SKM-1 treated with dmso at 0.1 percent for 144 hours (cell line): ENCODE measurements around the gene MRPL1.
"Not testable (repeated sequence)": the region's sequence is repeated elsewhere in the genome, so short reads cannot be mapped to it uniquely, and the experiment has no call there.

Experiments used
- DNase-seq: peaks from one replicate; lab custom pipeline; 2025; ENCODE audit not compliant: unreplicated experiment; lab: John Stamatoyannopoulos, UW

Gene MRPL1

DNA sequence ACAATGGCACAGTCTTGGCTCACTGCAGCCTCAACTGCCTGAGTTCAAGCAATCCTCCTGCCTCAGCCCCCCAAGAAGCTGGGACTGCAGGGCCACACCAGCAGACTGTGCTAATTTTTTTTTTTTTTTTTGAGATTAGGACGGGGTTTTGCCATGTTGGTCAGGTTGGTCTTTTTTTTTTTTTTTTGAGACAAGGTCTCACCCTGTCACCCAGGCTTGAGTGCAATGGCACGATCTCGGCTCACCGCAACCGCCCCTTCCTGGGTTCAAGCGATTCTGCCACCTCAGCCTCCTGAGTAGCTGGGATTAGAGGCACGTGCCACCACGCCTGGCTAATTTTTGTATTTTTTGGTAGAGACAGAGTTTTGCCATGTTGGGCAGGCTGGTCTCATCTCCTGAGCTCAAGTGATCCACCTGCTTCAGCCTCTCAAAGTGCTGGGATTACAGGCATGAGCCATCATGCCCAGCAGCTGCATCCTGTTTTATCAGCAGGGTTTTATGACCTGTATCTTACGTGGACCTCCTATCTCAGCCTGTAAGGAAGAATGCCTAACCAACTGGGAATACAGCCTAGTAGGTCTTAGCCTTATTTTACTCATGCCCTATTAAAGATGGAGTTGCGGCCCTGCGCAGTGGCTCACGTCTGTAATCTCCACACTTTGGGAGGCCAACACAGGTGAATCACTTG, 13.2 kb upstream of the MRPL1 start:
- no peak for DNase-seq

DNA sequence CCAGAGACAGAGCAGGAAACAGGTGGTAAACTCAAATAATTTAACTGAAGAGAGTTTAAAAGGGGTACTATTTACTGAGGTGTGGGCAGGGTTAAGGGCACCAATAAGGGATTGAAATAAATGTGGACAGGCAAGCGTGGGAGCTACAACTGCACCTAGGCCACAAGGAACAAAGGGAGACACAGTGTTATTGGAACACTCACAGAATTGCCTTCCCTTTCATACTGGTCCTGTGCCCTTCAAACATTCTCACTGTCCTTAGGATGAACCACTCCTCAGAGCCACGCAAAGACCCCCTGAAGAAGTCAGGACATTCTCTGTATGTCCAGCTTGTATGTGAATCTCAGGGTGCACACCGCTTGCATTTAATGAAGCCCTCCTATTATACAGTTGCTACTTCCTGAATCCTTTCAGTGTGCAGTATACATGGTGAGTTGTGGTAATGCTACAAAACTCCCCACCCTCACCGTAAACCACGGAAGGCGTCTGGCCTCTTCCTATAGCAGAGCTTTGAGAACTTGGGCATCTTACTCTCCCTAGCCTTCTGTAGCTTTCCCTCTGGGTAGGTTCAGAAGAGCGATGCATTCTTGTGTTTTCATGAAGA, 9.6 kb upstream of the MRPL1 start:
- peak; percentile 8 for DNase-seq

DNA sequence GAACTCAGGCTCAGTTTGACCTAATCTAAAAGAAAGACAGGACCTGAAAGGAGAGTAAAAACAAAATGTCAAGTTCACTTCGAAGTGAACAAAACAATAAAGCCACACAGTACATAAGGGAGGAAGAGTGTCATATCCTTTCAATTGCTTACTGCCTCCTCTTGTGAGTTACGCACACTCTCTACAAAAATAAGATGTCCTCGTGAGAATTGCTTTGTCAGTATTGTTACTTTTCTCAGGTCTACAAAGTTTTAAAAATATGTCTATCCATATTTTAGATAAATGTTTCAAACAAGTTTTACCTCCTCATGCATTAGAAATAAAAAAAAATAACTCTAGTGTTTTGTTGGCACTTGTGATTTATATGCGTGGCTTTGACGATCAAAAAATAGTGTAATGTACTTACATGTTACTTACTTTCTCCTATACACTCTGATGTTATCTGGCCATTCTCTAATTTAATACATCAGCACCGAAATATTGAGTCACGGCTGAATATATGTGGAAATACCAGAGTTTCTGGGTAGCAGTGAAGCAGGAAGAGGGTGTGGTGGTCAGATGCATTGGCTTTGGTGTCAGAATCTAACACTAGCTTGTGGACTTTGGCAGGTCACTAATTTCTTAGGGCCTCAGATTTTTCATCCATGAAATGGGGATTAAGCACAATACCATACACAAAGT, 8.1 kb upstream of the MRPL1 start:
- no peak for DNase-seq

DNA sequence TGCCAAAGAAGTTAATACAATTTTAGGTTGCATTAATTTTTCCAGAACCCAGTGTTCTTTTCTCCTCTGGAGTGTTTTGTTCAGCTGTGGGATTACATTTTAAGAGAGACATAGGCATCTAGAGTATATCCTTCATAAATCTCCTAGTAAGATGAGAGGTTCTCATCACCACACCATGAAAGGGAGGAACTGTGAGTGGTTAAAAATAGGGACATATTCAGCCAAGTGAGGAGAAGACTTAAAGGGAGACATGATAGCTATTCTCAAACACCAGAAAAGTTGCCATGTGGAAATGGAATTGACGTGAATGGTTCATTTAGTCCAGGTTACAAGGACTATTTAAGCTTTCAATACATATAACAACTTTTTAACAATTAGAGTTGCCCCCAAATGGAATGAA, 6.5 kb upstream of the MRPL1 start:
- no peak for DNase-seq

- no peak for DNase-seq
These were observed 3.4 kb upstream of the MRPL1 start for GRCh38 chr4:77859256-77859655.

- DNase-seq = no peak
These were observed 1.1 kb upstream of the MRPL1 start for GRCh38 chr4:77861495-77861894.

DNA sequence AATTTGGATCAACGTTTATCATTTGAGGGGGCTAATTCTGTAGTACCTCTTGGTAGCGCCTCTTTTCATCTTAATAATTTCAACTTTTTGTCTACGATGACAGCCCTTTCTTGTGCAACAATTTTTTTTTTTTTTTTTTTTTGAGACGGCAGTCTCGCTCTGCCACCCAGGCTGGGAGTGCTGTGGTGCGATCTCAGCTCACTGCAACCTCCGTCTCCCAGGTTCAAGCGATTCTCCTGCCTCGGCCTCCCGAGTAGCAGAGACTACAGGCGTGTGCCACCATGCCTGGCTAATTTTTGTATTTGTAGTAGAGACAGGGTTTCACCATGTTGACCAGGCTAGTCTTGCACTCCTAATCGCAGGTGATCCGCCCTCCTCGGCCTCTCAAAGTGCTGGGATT, 711 bp downstream of the MRPL1 start:
- DNase-seq = not testable (repeated sequence)

DNA sequence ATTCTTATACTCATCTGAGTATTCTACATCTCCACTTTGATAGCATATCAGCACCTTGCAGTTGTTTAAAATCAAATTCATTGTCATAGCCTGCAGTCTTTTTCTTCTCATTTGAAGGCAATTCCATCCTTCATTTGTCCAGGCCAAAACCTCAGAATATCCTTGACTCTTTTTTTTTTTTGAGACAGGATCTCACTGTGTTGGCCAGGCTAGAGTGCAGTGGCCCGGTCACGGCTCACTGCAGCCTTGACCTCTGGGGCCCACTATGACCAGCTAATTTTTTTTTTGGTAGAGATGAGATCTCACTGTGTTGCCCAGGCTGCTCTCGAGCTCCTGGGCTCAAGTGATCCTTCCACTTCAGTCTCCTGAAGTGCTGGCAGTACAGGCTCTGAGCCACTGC, 2.6 kb downstream of the MRPL1 start:
- DNase-seq = no peak

- no peak for DNase-seq
These were observed 10.3 kb downstream of the MRPL1 start for GRCh38 chr4:77872723-77873445.

- no peak for DNase-seq
These were observed 14.5 kb downstream of the MRPL1 start for GRCh38 chr4:77877167-77877566.

DNA sequence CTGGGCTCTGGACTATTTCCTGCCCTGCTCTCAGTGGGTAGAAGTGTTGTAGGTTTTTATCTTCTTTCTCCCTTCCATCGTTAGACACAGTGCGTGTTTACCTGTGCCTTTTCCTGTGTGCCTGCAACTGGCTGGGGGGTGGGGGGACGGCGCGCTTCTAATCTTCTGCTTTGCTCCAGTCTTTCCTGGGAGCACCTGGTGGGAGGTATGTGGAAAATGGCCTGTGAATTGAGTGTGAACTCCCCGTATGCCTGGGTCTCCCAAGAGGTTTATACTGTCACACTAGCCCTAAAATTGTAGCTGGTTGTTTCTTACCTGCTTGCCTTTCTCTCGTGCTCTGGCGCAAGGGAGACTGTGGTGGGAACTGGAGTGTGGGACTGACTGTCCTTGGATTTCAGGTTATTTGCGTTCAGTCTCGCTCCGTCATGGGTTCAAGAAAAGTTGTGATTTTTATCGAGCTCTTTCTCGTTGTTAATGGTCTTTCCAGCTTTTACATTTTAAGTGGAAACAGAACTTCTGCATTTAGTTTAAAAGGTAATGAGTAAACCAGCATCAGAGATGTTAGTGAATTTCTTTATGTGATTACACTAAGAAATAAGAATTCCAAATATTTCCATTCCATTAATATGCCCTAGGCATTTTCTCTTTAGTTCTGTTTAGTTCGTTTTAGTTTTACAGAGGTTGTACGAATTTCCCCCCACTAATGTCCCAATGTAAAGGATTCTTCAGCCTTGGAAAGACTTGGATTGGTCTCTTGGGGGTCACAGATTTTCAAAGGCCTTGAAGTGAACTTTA, 15.3 kb downstream of the MRPL1 start:
- DNase-seq = no peak

GRCh38 chr4:77880784-77881183, 18.2 kb downstream of the MRPL1 start:
- DNase-seq = no peak

DNA sequence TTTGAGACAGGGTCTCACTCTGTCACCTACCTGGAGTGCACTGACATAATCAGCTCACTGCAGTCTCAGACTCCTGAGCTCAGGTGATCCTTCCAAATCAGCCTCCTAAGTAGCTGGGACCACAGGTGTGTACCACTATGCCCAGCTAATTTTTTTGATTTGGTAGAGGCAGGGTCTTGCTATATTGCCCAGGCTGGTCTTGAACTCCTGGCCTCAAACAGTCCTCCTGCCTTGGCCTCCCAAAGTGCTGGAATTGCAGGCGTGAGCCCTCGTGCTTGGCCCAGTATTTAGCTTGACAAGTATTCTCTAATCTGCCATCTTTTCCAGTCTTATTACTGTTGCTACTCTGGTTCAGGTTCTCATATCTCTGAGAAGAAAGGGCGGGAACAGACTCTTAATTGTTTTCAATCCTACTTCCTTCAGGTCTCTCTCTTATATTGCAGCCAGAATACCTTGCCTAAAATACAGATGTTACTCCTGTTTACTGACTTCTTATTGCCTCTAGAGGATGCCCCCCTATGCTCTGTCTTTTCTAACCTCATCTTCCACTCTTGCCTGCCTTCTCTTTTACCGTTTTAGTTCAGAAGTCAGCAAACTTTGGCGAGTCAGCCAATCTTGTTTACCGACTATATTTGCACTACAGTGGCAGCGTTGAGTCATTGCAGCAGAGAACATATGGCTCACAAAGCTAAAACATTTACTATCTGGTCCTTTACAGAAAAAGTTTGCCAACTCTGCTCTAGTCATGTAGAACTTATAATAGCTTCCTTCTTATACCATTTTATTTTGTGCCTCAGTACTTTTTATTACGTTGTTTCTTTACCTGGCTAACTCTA, 19.0 kb downstream of the MRPL1 start:
- no peak for DNase-seq

GRCh38 chr4:77893451-77893850, 30.8 kb downstream of the MRPL1 start:
- DNase-seq = no peak

GRCh38 chr4:77899607-77900006, 37.0 kb downstream of the MRPL1 start:
- no peak for DNase-seq

- DNase-seq = no peak
These were observed 40.6 kb downstream of the MRPL1 start for GRCh38 chr4:77903186-77903585.

GRCh38 chr4:77905651-77906263, 43.1 kb downstream of the MRPL1 start:
- DNase-seq = no peak

GRCh38 chr4:77910676-77911075, 48.0 kb downstream of the MRPL1 start:
- no peak for DNase-seq

- no peak for DNase-seq
These were observed 48.5 kb downstream of the MRPL1 start for GRCh38 chr4:77911091-77911490.
